SU-DHL-6 (cell line): ENCODE measurements around the gene SMAD1.
"Not testable (repeated sequence)": the region's sequence is repeated elsewhere in the genome, so short reads cannot be mapped to it uniquely, and the experiment has no call there.

Source experiments
- H2AFZ ChIP-seq: fragments of 200-600 bp; sonication (generic); 2 replicates; pipeline ENCODE4 v1.6.1; 2014; ENCODE audit warnings: low read depth, mild to moderate bottlenecking, moderate library complexity, mixed read lengths, antibody characterized with exemption, low read length; ENCODE audit not compliant: severe bottlenecking
- H3F3A ChIP-seq: fragments of 200-600 bp; shearing (Covaris generic); 2 replicates; pipeline ENCODE4 v1.6.0; 2016; ENCODE audit warnings: antibody characterized with exemption, mild to moderate bottlenecking; ENCODE audit not compliant: insufficient read depth
- H3K27ac ChIP-seq: fragments of 200-600 bp; sonication (generic); 2 replicates; pipeline ENCODE4 v1.5.1; 2016; ENCODE audit warnings: low read depth, mild to moderate bottlenecking, low read length, moderate library complexity, mixed read lengths
- H3K27me3 ChIP-seq: fragments of 200-600 bp; sonication (generic), shearing (Covaris generic); 2 replicates; pipeline ENCODE4 v1.6.0; 2014; ENCODE audit warnings: mild to moderate bottlenecking, low read length
- H3K36me3 ChIP-seq: fragments of 200-600 bp; sonication (generic); 2 replicates; pipeline ENCODE4 v1.6.1; 2014; ENCODE audit warnings: mild to moderate bottlenecking, low read length, mixed read lengths
- H3K4me2 ChIP-seq: fragments of 300-600, 200-600 bp; shearing (Covaris generic), sonication (generic); 2 replicates; pipeline ENCODE4 v1.6.0; 2014; ENCODE audit warnings: low read length, low read depth, mild to moderate bottlenecking; ENCODE audit not compliant: poor library complexity, severe bottlenecking
- H3K4me3 ChIP-seq: fragments of 200-600 bp; sonication (generic); 2 replicates; pipeline ENCODE4 v1.5.1; 2014; ENCODE audit warnings: antibody characterized with exemption, low read length, mild to moderate bottlenecking, mixed read lengths; ENCODE audit not compliant: insufficient read depth, poor library complexity, severe bottlenecking
- H3K79me2 ChIP-seq: fragments of 200-600 bp; sonication (generic); 2 replicates; pipeline ENCODE4 v1.6.1; 2014; ENCODE audit warnings: mild to moderate bottlenecking, low read length, moderate library complexity; ENCODE audit not compliant: insufficient read depth
- H3K9ac ChIP-seq: fragments of 200-600 bp; sonication (generic); 2 replicates; pipeline ENCODE4 v1.7.0; 2014; ENCODE audit warnings: mild to moderate bottlenecking, low read length
- H3K9me2 ChIP-seq: fragments of 200-600 bp; sonication (generic); replicated peaks from 2 replicates; pipeline ENCODE4 v1.6.1; 2014; ENCODE audit warnings: low read length; ENCODE audit not compliant: insufficient read depth
- H3K9me3 ChIP-seq: fragments of 200-600 bp; sonication (generic); 2 replicates; pipeline ENCODE4 v1.6.1; 2014; ENCODE audit warnings: low read length, mixed read lengths; ENCODE audit not compliant: insufficient read depth
- H4K20me1 ChIP-seq: fragments of 200-600 bp; sonication (generic); 2 replicates; pipeline ENCODE4 v1.6.1; 2014; ENCODE audit warnings: low read depth, mild to moderate bottlenecking, antibody characterized with exemption, low read length, moderate library complexity, mixed read lengths
- CTCF ChIP-seq: fragments of 200-600 bp; sonication (generic); IDR thresholded peaks from one replicate; pipeline ENCODE4 v1.5.1; 2017; ENCODE audit warnings: antibody characterized with exemption, mild to moderate bottlenecking, low read length, moderate library complexity; ENCODE audit not compliant: insufficient read depth, poor library complexity, severe bottlenecking
- EZH2phosphoT487 ChIP-seq: fragments of 200-600 bp; sonication (generic), shearing (Covaris generic); conservative IDR thresholded peaks from 2 replicates; pipeline ENCODE4 v1.6.1; 2018; ENCODE audit warnings: mild to moderate bottlenecking, antibody characterized with exemption, low read length, moderate library complexity, mixed read lengths

SMAD1 gene

GRCh38 chr4:145580906-145581305 lies 99.3 kb downstream of the SMAD1 start:
- Histone ChIP-seq H3F3A (no peaks in the 10 kb centered on the region), H3K4me2 (no peak overlapping the region)

GRCh38 chr4:145583191-145584055 lies 101.8 kb downstream of the SMAD1 start:
- H3K4me2 ChIP-seq = no peak overlapping the region
- H3K9ac ChIP-seq = no peak overlapping the region
- H3K9me3 ChIP-seq = no peaks in the 10 kb centered on the region
- H3K79me2 ChIP-seq = no peaks in the 10 kb centered on the region
- no peak overlapping the region for H3K4me3 ChIP-seq
- no peak overlapping the region for H3K27ac ChIP-seq
- no peaks in the 10 kb centered on the region for H3K9me2 ChIP-seq
- TF ChIP-seq EZH2phosphoT487 = no peak
- no peak for TF ChIP-seq CTCF
- H4K20me1 ChIP-seq = no peaks in the 10 kb centered on the region
- no peaks in the 10 kb centered on the region for H3K27me3 ChIP-seq
- H3K36me3 ChIP-seq = no peaks in the 10 kb centered on the region
- no peaks in the 10 kb centered on the region for H3F3A ChIP-seq
- no peak overlapping the region for H2AFZ ChIP-seq

More at GRCh38 chr4:145580906-145581305, 99.3 kb downstream of the SMAD1 start:
- no peak overlapping the region for H2AFZ ChIP-seq
- H3K9me2 ChIP-seq = no peaks in the 10 kb centered on the region
- no peaks in the 10 kb centered on the region for H3K9me3 ChIP-seq
- H3K9ac ChIP-seq = no peak overlapping the region
- no peaks in the 10 kb centered on the region for H3K79me2 ChIP-seq
- no peak for TF ChIP-seq CTCF
- TF ChIP-seq EZH2phosphoT487 = no peak
- no peaks in the 10 kb centered on the region for H4K20me1 ChIP-seq
- no peaks in the 10 kb centered on the region for H3K27me3 ChIP-seq
- no peak overlapping the region for H3K4me3 ChIP-seq
- no peaks in the 10 kb centered on the region for H3K36me3 ChIP-seq
- H3K27ac ChIP-seq = no peak overlapping the region

DNA sequence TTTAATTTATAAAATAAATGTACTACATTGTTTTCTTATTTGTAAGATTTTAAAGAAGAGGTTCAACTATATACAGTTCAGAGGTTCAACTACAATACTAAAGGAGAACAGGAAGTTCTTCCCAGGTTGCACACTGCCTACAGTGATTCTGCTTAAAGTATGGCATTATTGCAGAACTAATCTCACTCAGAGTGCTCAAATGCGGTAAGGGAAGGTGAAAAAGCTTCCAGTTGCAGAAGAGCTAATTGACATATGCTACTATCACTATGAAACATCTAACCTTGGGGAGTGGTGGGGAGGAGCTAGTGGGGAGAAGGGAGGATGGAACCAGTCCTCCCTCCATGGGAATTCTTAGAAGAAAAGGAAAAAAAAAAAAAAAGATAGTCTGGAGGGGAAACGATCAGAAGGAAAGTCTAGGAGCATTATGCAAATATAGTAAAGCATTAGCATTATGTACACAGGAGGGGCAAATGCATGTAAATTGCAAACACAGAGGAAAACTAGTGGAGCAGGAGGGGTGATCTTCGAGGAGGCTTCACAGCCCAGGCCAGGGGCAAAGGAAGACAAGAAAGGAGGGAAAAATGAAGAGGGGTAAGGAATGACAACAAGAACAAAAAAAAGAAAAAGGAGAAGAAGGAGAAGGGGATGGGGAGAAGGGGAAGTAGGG lies 105.6 kb downstream of the SMAD1 start:
- Histone ChIP-seq H2AFZ (no peak overlapping the region), H3K79me2 (no peaks in the 10 kb centered on the region), H3K27me3 (no peaks in the 10 kb centered on the region), H3K4me3 (no peak overlapping the region), H3K36me3 (no peaks in the 10 kb centered on the region), H3K9ac (no peak overlapping the region), H3F3A (no peaks in the 10 kb centered on the region), H4K20me1 (no peaks in the 10 kb centered on the region), H3K4me2 (no peak overlapping the region), H3K27ac (no peak overlapping the region), H3K9me3 (no peaks in the 10 kb centered on the region), H3K9me2 (no peaks in the 10 kb centered on the region)
- TF ChIP-seq EZH2phosphoT487 (no peak), CTCF (no peak)

DNA sequence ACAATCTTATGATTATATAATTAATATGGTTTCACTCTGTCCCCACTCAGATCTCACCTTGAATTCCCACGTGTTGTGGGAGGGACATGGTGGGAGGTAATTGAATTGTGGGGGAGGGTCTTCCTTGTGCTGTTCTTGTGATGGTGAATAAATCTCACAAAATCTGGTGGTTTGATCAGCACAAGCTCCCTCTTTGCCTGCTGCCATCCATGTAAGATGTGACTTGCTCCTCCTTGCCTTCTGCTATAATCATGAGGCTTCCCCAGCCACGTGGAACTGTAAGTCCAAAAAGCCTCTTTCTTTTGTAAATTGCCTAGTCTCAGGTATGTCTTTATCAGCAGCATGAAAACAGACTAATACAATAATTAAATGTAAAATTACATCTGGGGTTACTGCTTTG lies 107.7 kb downstream of the SMAD1 start:
- not testable (repeated sequence) for H3K79me2 ChIP-seq, H3K4me2 ChIP-seq, H3K9ac ChIP-seq, H3K4me3 ChIP-seq, H3F3A ChIP-seq, H3K27me3 ChIP-seq, H3K36me3 ChIP-seq, H3K9me3 ChIP-seq, H3K27ac ChIP-seq, H3K9me2 ChIP-seq, H2AFZ ChIP-seq, H4K20me1 ChIP-seq
